Measurements from ENCODE around the gene ZNF668.
A peak's percentile ranks its signal among the peaks of the same experiment; 100 is the strongest.

Gene ZNF668

DNA sequence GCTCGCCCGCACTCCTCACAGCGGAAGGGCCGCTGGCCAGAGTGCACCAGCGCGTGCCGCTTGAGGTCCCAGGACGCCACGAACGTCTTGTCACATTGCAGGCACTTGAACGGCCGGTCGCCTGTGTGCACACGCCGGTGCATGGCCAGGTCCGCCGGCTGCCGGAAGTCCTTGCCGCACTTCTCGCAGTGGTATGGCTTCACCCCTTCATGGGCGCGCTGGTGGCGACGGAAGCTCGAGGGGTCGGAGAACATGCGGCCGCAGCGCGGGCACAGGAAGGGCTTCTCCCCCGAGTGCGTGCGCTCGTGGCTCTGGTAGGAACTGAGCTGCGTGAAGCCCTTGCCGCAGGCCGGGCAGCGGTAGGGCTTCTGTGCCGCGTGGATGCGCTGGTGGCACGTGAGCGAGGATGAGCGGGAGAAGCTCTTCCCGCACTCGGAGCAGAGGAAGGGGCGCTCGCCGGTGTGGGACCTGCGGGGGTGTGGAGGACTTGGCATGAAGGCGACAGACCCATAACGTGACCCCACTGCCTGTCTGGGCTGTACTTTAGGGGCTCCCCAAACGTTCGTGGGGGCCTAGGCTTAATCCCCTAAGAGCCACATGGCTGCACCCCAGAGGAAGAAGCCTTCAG is 12.1 kb downstream of the ZNF668 start:
- H3K4me1 ChIP-seq: peaks cover 14 to 30% (median 25%) of the 10 kb centered on the region in 10 experiments; a peak in 19 of 20 replicates
- H3K9me3 ChIP-seq (replicated peaks in 1 of 11): no peaks in the 10 kb centered on the region
- H3K9ac ChIP-seq: no peak overlapping the region
- no peak overlapping the region for H3K27ac ChIP-seq
- H3K27me3 ChIP-seq: no peaks in the 10 kb centered on the region
- no peak overlapping the region for H3K4me2 ChIP-seq
- no peak for TF ChIP-seq Cebpa-rat (IDR thresholded peaks at IDR 0.05)
- no peak overlapping the region for H3K4me3 ChIP-seq
- peaks cover 46 to 90% (median 81%) of the 10 kb centered on the region in 11 experiments for H3K36me3 ChIP-seq
- peaks cover 0 to 67% (median 54%) of the 10 kb centered on the region in 11 experiments; a peak in 16 of 22 replicates for H4K20me1 ChIP-seq

DNA sequence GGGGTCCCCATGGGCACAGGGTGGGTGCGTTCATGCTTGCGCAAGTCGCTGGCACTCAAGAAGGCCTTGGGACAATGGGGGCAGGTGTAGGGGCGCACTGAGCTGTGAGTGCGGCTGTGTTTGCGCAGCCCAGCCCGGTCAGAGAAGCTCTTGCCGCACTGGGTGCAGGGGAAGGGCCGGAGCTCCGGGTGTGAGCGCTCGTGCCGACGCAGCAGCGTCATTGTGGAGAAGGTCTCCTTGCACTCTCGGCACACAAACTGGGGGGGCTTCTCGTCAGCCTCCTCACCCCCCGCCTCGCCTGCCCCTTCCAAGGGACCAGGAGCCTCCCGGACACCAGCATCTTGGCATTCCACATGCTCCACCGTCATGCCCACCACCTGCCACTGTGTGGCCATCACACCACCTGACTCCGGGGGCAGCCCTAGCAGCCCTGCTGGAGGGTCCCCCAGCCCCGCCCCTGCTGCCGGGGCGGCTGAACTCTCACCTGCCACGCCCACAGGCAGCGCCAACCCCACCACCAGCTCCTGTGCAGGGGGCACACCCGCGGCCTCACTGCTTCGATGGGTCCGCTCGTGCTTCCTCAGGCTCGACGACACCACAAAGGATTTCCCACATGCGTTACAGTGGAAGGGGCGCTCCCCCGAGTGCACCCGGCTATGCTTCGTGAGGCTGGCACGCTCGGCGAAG is 12.8 kb downstream of the ZNF668 start:
- Histone ChIP-seq H4K20me1 (peaks cover 0 to 60% (median 47%) of the 10 kb centered on the region in 11 experiments; a peak in 16 of 22 replicates), H3K4me1 (peaks cover 13 to 27% (median 22%) of the 10 kb centered on the region in 10 experiments; a peak in 19 of 20 replicates), H3K9me3 (replicated peaks in 1 of 11) (no peaks in the 10 kb centered on the region), H3K27me3 (no peaks in the 10 kb centered on the region), H3K9ac (no peak overlapping the region), H3K4me3 (no peak overlapping the region), H3K4me2 (no peak overlapping the region), H3K36me3 (peaks cover 46 to 90% (median 75%) of the 10 kb centered on the region in 11 experiments), H3K27ac (no peak overlapping the region)
- no peak for TF ChIP-seq Cebpa-rat (IDR thresholded peaks at IDR 0.05)

DNA sequence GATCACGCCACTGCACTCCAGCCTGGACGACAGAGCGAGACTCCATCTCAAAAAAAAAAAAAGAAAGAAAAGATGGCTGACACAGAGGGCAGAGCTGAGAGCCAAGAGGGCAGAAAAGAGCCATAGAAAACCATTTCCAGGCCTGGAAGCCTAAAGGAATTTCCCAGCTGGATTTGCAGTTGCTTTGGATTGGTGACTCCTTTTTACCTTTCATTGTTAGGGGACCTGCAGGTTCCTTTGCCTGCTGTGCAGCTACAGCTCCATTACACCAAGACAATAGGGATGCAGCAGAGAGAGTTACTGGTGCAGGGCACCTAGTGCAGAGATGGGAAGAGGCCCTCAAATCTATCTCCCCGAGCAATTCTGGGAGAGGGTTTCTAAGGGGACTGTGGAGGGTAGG is 18.4 kb downstream of the ZNF668 start:
- Histone ChIP-seq H3K4me3 (no peak overlapping the region), H3K4me1 (peaks cover 0 to 27% (median 8%) of the 10 kb centered on the region in 10 experiments; a peak in 13 of 20 replicates), H4K20me1 (peaks cover 0 to 8% (median under 1%) of the 10 kb centered on the region in 11 experiments; a peak in 6 of 22 replicates), H3K9ac (no peak overlapping the region), H3K4me2 (no peak overlapping the region), H3K27ac (no peak overlapping the region), H3K36me3 (peaks cover 12 to 43% (median 32%) of the 10 kb centered on the region in 11 experiments), H3K27me3 (no peaks in the 10 kb centered on the region), H3K9me3 (replicated peaks in 1 of 11) (no peaks in the 10 kb centered on the region)
- no peak for TF ChIP-seq Cebpa-rat (IDR thresholded peaks at IDR 0.05)

DNA sequence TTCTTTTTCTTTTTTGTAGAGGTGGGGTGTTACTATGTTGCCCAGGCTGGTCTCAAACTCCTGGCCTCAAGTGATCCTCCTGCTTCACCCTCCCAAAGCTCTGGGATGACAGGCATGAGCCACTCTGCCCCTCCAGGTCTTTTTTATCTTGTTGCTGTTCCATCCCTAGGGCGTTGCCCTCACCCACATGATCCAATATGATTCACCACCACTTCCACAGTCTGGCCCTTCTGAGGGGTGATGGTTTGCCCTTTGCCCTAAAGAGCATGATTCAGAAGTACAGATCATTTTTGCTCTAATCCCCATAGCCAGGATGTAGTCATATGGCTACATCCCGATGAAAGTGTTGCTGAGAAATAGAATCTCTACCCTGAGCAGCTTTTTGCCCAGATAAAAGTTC is 21.9 kb downstream of the ZNF668 start:
- H3K4me3 ChIP-seq: no peak overlapping the region
- H4K20me1 ChIP-seq: no peaks in the 10 kb centered on the region
- no peaks in the 10 kb centered on the region for H3K27me3 ChIP-seq
- H3K9me3 ChIP-seq (replicated peaks in 1 of 11): no peaks in the 10 kb centered on the region
- no peak for TF ChIP-seq Cebpa-rat (IDR thresholded peaks at IDR 0.05)
- peaks cover 0 to 51% (median 12%) of the 10 kb centered on the region in 10 experiments; a peak in 13 of 20 replicates for H3K4me1 ChIP-seq
- peak overlapping the region in 4 of 11 experiments; percentile 42 to 61 (median 58); a peak in 8 of 22 replicates for H3K27ac ChIP-seq
- peaks cover 0 to 10% (median 0%) of the 10 kb centered on the region in 11 experiments; a peak in 3 of 22 replicates for H3K36me3 ChIP-seq
- H3K4me2 ChIP-seq: peak overlapping the region in 5 of 11 experiments; percentile 58 to 78 (median 66); a peak in 10 of 22 replicates
- H3K9ac ChIP-seq: peak overlapping the region in 2 of 11 experiments; percentile 32 to 43; a peak in 2 of 22 replicates

DNA sequence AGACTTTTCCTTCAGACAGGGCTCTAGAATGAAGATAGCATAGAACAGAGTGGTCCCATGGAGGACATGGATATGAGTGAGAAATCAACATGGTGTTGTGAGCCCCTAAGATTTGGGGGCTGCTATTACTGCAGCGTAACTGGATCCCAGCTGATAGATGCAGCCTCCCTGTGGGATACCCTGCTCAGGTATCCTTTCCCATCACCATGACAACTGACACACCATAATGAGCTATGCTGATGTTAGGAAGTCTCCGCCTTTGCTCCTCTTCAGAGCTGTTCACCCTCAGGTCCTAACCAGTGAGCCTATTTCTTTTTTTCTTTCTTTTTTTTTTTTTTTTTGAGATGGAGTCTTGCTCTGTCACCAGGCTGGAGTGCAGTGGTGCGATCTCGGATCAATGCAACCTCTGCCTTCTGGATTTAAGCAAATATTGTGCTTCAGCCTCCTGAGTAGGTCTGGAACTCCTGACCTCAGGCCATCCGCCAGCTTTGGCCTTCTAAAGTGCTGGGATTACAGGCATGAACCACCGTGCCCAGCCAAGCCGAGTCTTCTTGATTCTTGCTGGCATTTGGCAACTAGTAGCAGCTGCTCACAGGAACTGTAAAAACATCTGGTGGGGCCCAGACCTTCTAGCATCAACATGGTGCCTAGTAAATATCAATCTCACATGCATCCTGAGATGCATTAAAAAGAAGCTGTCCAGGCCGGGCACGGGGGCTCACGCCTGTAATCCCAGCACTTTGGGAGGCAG is 23.6 kb downstream of the ZNF668 start:
- TF ChIP-seq Cebpa-rat (IDR thresholded peaks at IDR 0.05): no peak
- no peaks in the 10 kb centered on the region; a peak in 1 of 22 replicates for H3K36me3 ChIP-seq

DNA sequence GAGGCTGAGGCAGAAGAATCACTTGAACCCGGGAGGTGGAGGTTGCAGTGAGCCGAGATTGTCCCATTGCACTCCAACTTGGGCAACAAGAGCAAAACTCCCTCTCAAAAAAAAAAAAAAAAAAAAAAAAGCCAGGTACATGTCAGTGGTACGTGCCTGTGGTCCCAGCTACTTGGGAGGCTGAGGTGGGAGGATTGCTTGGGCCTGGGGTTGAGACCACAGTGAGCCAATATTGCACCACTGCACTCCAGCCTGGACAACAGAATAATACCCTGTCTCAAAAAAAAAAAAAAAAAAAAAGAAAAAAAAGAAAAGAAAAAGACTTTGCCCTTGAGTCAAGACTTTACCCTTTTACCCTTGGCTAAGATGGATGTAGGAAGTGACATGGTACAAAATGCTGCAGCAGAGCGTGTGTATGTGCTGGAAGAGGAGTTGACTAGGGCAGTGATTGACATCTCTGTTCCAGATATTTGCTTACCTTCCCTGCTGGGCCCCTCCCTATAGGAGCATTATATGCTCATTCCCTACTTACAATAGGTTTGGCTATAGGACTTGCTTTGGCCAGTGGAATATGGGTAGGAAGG is 30.1 kb downstream of the ZNF668 start:
- Histone ChIP-seq H3K4me1 (peaks cover 0 to 21% (median 3%) of the 10 kb centered on the region in 10 experiments; a peak in 10 of 20 replicates), H3K4me3 (no peak overlapping the region), H3K36me3 (peaks cover 37 to 57% (median 46%) of the 10 kb centered on the region in 11 experiments), H3K4me2 (no peak overlapping the region), H3K27ac (no peak overlapping the region), H3K27me3 (no peaks in the 10 kb centered on the region), H3K9ac (no peak overlapping the region), H4K20me1 (peaks cover 0 to 30% (median 0%) of the 10 kb centered on the region in 11 experiments; a peak in 8 of 22 replicates), H3K9me3 (replicated peaks in 1 of 11) (no peaks in the 10 kb centered on the region)
- TF ChIP-seq Cebpa-rat (IDR thresholded peaks at IDR 0.05): no peak

More for the DNA sequence above, 23.6 kb downstream of the ZNF668 start:
- Histone ChIP-seq H3K4me3 (no peak overlapping the region), H3K9me3 (replicated peaks in 1 of 11) (no peaks in the 10 kb centered on the region), H4K20me1 (no peaks in the 10 kb centered on the region), H3K9ac (no peak overlapping the region), H3K27ac (no peak overlapping the region), H3K27me3 (no peaks in the 10 kb centered on the region), H3K4me2 (no peak overlapping the region), H3K4me1 (peaks cover 0 to 51% (median 12%) of the 10 kb centered on the region in 10 experiments; a peak in 13 of 20 replicates)

DNA sequence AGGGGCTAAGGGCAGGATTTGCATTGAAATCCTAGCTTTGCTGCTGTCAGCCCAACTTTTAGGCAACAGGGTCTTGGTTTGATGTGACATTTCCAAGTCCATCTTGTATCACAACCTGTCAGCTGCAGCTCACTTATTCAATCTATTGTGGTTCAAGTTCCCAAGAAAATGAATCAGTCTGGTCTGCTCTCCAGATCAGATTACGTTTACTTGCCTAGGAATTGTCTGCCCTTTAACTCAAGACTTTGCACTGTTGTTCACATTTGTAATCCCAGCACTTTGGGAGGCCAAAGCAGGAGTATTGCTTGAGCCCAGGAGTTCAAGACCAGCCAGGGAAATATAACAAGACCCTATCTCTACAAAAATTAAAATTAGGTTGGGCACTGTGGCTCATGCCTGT is 30.7 kb downstream of the ZNF668 start:
- TF ChIP-seq Cebpa-rat (IDR thresholded peaks at IDR 0.05): no peak
- no peak overlapping the region for H3K4me3 ChIP-seq
- no peak overlapping the region for H3K9ac ChIP-seq
- H4K20me1 ChIP-seq: peaks cover 0 to 36% (median 0%) of the 10 kb centered on the region in 11 experiments; a peak in 8 of 22 replicates
- H3K27ac ChIP-seq: no peak overlapping the region
- H3K9me3 ChIP-seq (replicated peaks in 1 of 11): no peaks in the 10 kb centered on the region
- H3K4me1 ChIP-seq: peaks cover 0 to 14% (median under 1%) of the 10 kb centered on the region in 10 experiments; a peak in 10 of 20 replicates
- H3K36me3 ChIP-seq: peaks cover 43 to 63% (median 53%) of the 10 kb centered on the region in 11 experiments
- no peak overlapping the region for H3K4me2 ChIP-seq
- no peaks in the 10 kb centered on the region for H3K27me3 ChIP-seq

DNA sequence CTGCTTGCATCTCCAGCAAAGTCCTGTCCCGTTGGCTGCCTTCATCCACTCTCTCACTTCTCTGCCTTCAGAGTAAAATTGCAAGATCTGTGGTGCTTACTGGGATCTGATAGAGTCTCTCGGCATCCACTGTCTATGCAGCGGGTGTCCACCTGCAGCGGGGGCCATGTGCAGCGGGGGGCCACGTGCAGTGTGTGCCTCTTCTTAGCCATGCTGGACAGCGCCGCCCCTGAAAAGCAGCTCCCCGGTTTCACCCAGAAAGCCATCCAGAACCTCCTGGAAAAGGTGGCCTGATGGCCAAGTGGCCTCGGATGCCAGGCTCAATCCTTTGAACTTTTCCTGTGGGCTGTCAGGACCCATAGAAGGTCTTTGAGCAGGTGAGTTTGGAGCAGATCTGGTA is 31.2 kb downstream of the ZNF668 start:
- no peak overlapping the region for H3K27ac ChIP-seq
- H4K20me1 ChIP-seq: peaks cover 0 to 41% (median 0%) of the 10 kb centered on the region in 11 experiments; a peak in 9 of 22 replicates
- peaks cover 0 to 11% (median 0%) of the 10 kb centered on the region in 10 experiments; a peak in 4 of 20 replicates for H3K4me1 ChIP-seq
- H3K4me2 ChIP-seq: no peak overlapping the region
- no peak for TF ChIP-seq Cebpa-rat (IDR thresholded peaks at IDR 0.05)
- H3K36me3 ChIP-seq: peaks cover 48 to 68% (median 57%) of the 10 kb centered on the region in 11 experiments
- H3K9ac ChIP-seq: no peak overlapping the region
- H3K27me3 ChIP-seq: no peaks in the 10 kb centered on the region
- H3K4me3 ChIP-seq: no peak overlapping the region
- H3K9me3 ChIP-seq (replicated peaks in 1 of 11): no peaks in the 10 kb centered on the region
